ENCODE results near the gene LRCH4. TPM values are rescaled to one million over a fixed set of nuclear protein-coding genes. Genes with fewer than 3 reads are reported as not detected.

Gene LRCH4
- 10 to 100 TPM; 23.0 to 46.2 TPM for total RNA-seq

- no peaks in the 10 kb centered on the region for H3K9me3 ChIP-seq
- DNase-seq (ENCODE audit: low spot score), result peak; percentile 67
- H3K4me1 ChIP-seq, result peaks cover 0 to 51% of the 10 kb centered on the region in 2 donors
- peak within 1 kb of the TSS; percentile 94 to 97 for H3K27ac ChIP-seq
- no peak for TF ChIP-seq CTCF (IDR thresholded peaks at IDR 0.05)
- no peaks in the 10 kb centered on the region for H3K27me3 ChIP-seq
- peaks cover 19% of the 10 kb centered on the region for H3K36me3 ChIP-seq
- H3K4me3 ChIP-seq, result peak within 1 kb of the TSS; percentile 84 to 96
Measured at GRCh38 chr7:100585511-100586265, at the start of gene LRCH4. Gene LRCH4 (minus strand): TSS chr7:100586129. CDS start chr7:100586100, 29 bp downstream.

DNA sequence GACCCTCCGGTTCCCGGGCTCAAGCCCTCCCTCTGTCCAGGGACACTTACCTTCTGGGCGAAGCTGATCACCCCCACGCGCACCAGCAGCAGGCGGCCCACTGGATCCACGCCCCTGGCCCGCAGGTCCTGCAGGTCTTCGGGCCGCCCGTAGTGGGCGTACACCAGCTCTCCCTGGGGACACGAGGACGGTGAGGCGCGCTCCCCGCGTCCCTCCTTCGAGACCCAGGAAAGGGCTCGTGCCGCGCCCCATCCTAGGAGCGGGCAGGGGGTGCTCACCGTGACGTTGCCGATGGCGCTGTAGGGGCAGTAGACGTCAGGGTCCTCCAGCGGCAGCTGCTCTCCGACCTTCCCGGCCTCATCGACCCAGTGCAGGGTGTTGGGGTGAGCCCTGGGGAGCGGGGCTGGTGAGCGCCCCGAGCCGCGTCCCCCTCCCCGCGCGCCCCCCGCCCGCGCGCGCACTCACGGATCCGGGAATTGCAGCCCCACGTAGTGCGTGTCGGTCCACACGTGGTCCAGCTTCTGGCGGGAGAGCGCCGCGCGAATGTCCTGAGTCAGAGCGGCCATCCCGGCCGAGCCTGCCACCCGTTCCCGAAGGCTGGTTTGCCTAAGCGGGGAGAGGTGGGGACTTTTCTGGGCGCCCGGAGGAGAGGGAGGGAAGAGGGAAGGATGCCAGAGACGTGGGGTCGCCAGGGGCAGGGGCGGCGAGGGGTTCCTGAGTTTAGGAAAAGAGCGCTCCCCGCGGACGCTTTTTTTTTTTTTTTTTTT lies 47.2 kb upstream of the LRCH4 start:
- peak overlapping the region in 1 of 2 donors; percentile 4 for H3K27ac ChIP-seq
- TF ChIP-seq CTCF (IDR thresholded peaks at IDR 0.05), result peak; percentile 19 to 36
- DNase-seq (ENCODE audit: low spot score), result peak; percentile 61
- H3K36me3 ChIP-seq, result no peaks in the 10 kb centered on the region
- no peaks in the 10 kb centered on the region for H3K27me3 ChIP-seq
- H3K4me1 ChIP-seq, result peaks cover 0 to 8% of the 10 kb centered on the region in 2 donors
- H3K4me3 ChIP-seq, result peak overlapping the region; percentile 32 to 48
- H3K9me3 ChIP-seq, result no peaks in the 10 kb centered on the region

DNA sequence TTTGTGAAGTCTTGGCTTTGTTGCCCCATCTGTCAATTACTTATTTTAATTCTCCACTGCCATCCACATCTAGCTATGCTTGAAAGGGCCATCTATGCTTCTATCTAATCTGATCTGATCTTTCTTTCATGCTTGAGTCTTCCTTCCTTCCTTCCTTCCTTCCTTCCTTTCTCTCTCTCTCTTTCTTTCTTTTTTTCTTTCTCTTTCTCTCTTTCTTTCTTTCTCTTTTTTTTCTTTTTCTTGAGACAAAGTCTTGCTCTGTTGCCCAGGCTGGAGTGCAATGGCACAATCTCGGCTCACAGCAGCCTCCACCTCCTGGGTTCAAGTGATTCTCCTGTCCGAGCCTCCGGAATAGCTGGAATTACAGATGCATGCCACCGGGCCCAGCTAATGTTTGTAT lies 44.1 kb upstream of the LRCH4 start:
- Histone ChIP-seq H3K4me1 (peaks cover 0 to 17% of the 10 kb centered on the region in 2 donors), H3K9me3 (no peaks in the 10 kb centered on the region), H3K36me3 (no peaks in the 10 kb centered on the region), H3K4me3 (no peak overlapping the region), H3K27ac (no peak overlapping the region), H3K27me3 (no peaks in the 10 kb centered on the region)
- no peak for TF ChIP-seq CTCF (IDR thresholded peaks at IDR 0.05)
- DNase-seq (ENCODE audit: low spot score), result no peak

DNA sequence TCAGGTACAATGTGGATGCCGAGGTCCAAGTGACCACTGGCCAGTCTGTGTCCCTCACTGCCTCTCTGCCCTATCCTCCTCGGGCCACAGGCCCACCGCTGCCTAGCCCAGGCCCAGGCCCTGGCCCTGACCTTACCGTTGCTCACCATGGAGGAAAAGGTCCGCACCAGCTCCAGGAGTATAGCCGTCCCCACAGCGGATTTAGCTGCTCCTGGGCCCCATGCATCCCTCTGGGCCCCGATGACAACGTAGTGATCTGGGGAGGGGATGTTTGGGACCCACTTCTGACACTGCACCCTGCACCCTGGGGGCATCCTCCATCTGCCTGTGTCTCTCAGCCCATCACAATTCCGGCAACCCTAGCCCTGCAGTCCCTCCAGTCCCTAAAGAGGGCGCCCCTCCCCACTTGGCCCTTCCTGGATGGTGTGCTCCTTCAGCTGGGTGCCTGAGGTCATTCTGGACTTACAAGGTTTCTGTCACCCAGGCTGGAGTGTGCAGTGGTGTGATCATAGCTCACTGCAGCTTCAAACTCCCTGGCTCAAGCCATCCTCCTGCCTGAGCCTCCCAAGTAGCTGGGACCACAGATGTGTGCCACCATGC lies 43.3 kb upstream of the LRCH4 start:
- H3K4me3 ChIP-seq, result no peak overlapping the region

GRCh38 chr7:100627238-100627549 lies 41.3 kb upstream of the LRCH4 start:
- no peak for TF ChIP-seq CTCF (IDR thresholded peaks at IDR 0.05)
- Histone ChIP-seq H3K36me3 (no peaks in the 10 kb centered on the region), H3K9me3 (no peaks in the 10 kb centered on the region), H3K4me3 (no peak overlapping the region), H3K27me3 (no peaks in the 10 kb centered on the region), H3K27ac (no peak overlapping the region), H3K4me1 (peaks cover 0 to 9% of the 10 kb centered on the region in 2 donors)
- no peak for DNase-seq (ENCODE audit: low spot score)

More for the DNA sequence above, 43.3 kb upstream of the LRCH4 start:
- no peak for DNase-seq (ENCODE audit: low spot score)
- no peak overlapping the region for H3K27ac ChIP-seq
- peaks cover 0 to 17% of the 10 kb centered on the region in 2 donors for H3K4me1 ChIP-seq
- no peaks in the 10 kb centered on the region for H3K36me3 ChIP-seq
- no peaks in the 10 kb centered on the region for H3K27me3 ChIP-seq
- no peak for TF ChIP-seq CTCF (IDR thresholded peaks at IDR 0.05)
- H3K9me3 ChIP-seq, result no peaks in the 10 kb centered on the region

All from right atrium auricular region (tissue), 2 donors.